ENCODE data around the gene TGM4. TPM values are rescaled to one million over a fixed set of nuclear protein-coding genes. Genes with fewer than 3 reads are reported as not detected.
A peak's percentile ranks its signal among the peaks of the same experiment; 100 is the strongest.

Gene TGM4
- 0.14 and 0.39 TPM in 2 replicates for total RNA-seq (2022)
- Bru-seq, nascent RNA: percentile 17 among the genes with signal in this experiment
- BruChase-seq, experiment 1, labeled RNA remaining after a 6-hour chase: percentile 12 among the genes with signal in this experiment
- BruChase-seq, experiment 2, labeled RNA remaining after a 2-hour chase: percentile 13 among the genes with signal in this experiment
- long read RNA-seq: 0 reads

GRCh38 chr3:44874308-44874707 lies at the start of gene TGM4:
TGM4 (plus strand) TSS chr3:44874608; CDS start chr3:44874679, 71 bp downstream.
- intact Hi-C loops (cut with micrococcal nuclease; ENCODE audit: unreplicated experiment): no loop called here
- TF ChIP-seq CTCF (IDR thresholded peaks at IDR 0.05; ENCODE audit: unreplicated experiment): no peak
- CTCF ChIA-PET: no interaction called here

GRCh38 chr3:44825264-44825925 lies 49.0 kb upstream of the TGM4 start:
- no peak overlapping the region for H3K4me3 Mint-ChIP-seq (ENCODE audit: low read depth, unreplicated experiment)
- no peaks in the 10 kb centered on the region for H3K27me3 Mint-ChIP-seq (ENCODE audit: unreplicated experiment)
- DNase-seq: peak; percentile 4
- intact Hi-C loops (cut with micrococcal nuclease; ENCODE audit: unreplicated experiment): no loop called here
- no TSS peak for BruUV-seq (replicated peaks)
- H3K4me1 Mint-ChIP-seq (ENCODE audit: low read depth, unreplicated experiment): peaks cover 17% of the 10 kb centered on the region
- H3K27ac Mint-ChIP-seq (ENCODE audit: unreplicated experiment): peak overlapping the region; percentile 30
- H3K36me3 Mint-ChIP-seq (ENCODE audit: insufficient read depth, unreplicated experiment): peaks cover 9% of the 10 kb centered on the region
- TF ChIP-seq CTCF (IDR thresholded peaks at IDR 0.05; ENCODE audit: unreplicated experiment): no peak
- CTCF ChIA-PET: no interaction called here
- peaks cover 2% of the 10 kb centered on the region for H3K9me3 Mint-ChIP-seq (ENCODE audit: low read depth, unreplicated experiment)

More at GRCh38 chr3:44874308-44874707, at the start of gene TGM4:
- Mint-ChIP-seq H3K4me1 (ENCODE audit: low read depth, unreplicated experiment) (no peaks in the 10 kb centered on the region), H3K36me3 (ENCODE audit: insufficient read depth, unreplicated experiment) (no peaks in the 10 kb centered on the region), H3K27me3 (ENCODE audit: unreplicated experiment) (no peaks in the 10 kb centered on the region), H3K9me3 (ENCODE audit: low read depth, unreplicated experiment) (no peaks in the 10 kb centered on the region), H3K4me3 (ENCODE audit: low read depth, unreplicated experiment) (no peak within 1 kb of the TSS), H3K27ac (ENCODE audit: unreplicated experiment) (no peak within 1 kb of the TSS)
- no peak for DNase-seq
- BruUV-seq (replicated peaks): no TSS peak

- Mint-ChIP-seq H3K36me3 (ENCODE audit: insufficient read depth, unreplicated experiment) (peaks cover 14% of the 10 kb centered on the region), H3K4me1 (ENCODE audit: low read depth, unreplicated experiment) (peaks cover 17% of the 10 kb centered on the region), H3K9me3 (ENCODE audit: low read depth, unreplicated experiment) (peaks cover 2% of the 10 kb centered on the region), H3K27me3 (ENCODE audit: unreplicated experiment) (no peaks in the 10 kb centered on the region), H3K27ac (ENCODE audit: unreplicated experiment) (no peak overlapping the region), H3K4me3 (ENCODE audit: low read depth, unreplicated experiment) (no peak overlapping the region)
- CTCF ChIA-PET: no interaction called here
- no peak for TF ChIP-seq CTCF (IDR thresholded peaks at IDR 0.05; ENCODE audit: unreplicated experiment)
- BruUV-seq (replicated peaks): no TSS peak
- intact Hi-C loops (cut with micrococcal nuclease; ENCODE audit: unreplicated experiment): no loop called here
- no peak for DNase-seq
Measured at GRCh38 chr3:44827196-44827595, 47.2 kb upstream of the TGM4 start.

GRCh38 chr3:44831232-44831631 lies 43.2 kb upstream of the TGM4 start:
- no peak for TF ChIP-seq CTCF (IDR thresholded peaks at IDR 0.05; ENCODE audit: unreplicated experiment)
- CTCF ChIA-PET: interaction anchor here (0.5 kb wide), 1 partner anchor 9 kb away, joined by 3 read pairs; no protein-coding TSS in a partner anchor
- Mint-ChIP-seq H3K27ac (ENCODE audit: unreplicated experiment) (no peak overlapping the region), H3K36me3 (ENCODE audit: insufficient read depth, unreplicated experiment) (peaks cover 15% of the 10 kb centered on the region), H3K27me3 (ENCODE audit: unreplicated experiment) (no peaks in the 10 kb centered on the region), H3K4me3 (ENCODE audit: low read depth, unreplicated experiment) (no peak overlapping the region), H3K4me1 (ENCODE audit: low read depth, unreplicated experiment) (no peaks in the 10 kb centered on the region), H3K9me3 (ENCODE audit: low read depth, unreplicated experiment) (peaks cover 3% of the 10 kb centered on the region)
- BruUV-seq (replicated peaks): no TSS peak
- DNase-seq: no peak
- intact Hi-C loops (cut with micrococcal nuclease; ENCODE audit: unreplicated experiment): loop anchor here (10.0 kb wide), 1 partner anchor 84 kb away; no protein-coding TSS in a partner anchor
